H9 (cell line): ENCODE measurements around the gene P3H2. TPM values are rescaled to one million over a fixed set of nuclear protein-coding genes. Genes with fewer than 3 reads are reported as not detected.

ENCODE experiments used
- DNase-seq: peaks from one replicate; pipeline ENCODE4 v3.0.0-alpha.2; 2017
- H2AFZ ChIP-seq: one replicate; pipeline ENCODE4 v1.6.1; 2013; ENCODE audit warnings: mild to moderate bottlenecking, low read length, control low read depth, moderate library complexity
- H2AK5ac ChIP-seq: 2 replicates; pipeline ENCODE4 v1.6.1; 2013; ENCODE audit warnings: low read length, control low read depth, mixed read lengths; ENCODE audit not compliant: insufficient read length
- H2BK120ac ChIP-seq: one replicate; pipeline ENCODE4 v1.6.1; 2013; ENCODE audit warnings: low read depth, mild to moderate bottlenecking, low read length, control low read depth, inconsistent platforms; ENCODE audit not compliant: poor library complexity, severe bottlenecking
- H2BK12ac ChIP-seq: 2 replicates; pipeline ENCODE4 v1.6.1; 2013; ENCODE audit warnings: low read length, control low read depth, mixed read lengths, low read depth; ENCODE audit not compliant: insufficient read length
- H2BK15ac ChIP-seq: 2 replicates; pipeline ENCODE4 v1.6.1; 2013; ENCODE audit warnings: low read depth, low read length, control low read depth
- H2BK20ac ChIP-seq: one replicate; pipeline ENCODE4 v1.6.1; 2013; ENCODE audit warnings: low read depth, mild to moderate bottlenecking, low read length, control low read depth, inconsistent platforms; ENCODE audit not compliant: poor library complexity, severe bottlenecking
- H2BK5ac ChIP-seq: 2 replicates; pipeline ENCODE4 v1.6.1; 2013; ENCODE audit warnings: low read length, control low read depth, mixed read lengths; ENCODE audit not compliant: insufficient read length
- H3K14ac ChIP-seq: 2 replicates; pipeline ENCODE4 v1.6.1; 2013; ENCODE audit warnings: low read length, control low read depth; ENCODE audit not compliant: insufficient read depth
- H3K18ac ChIP-seq: 2 replicates; pipeline ENCODE4 v1.6.1; 2013; ENCODE audit warnings: low read depth, mild to moderate bottlenecking, mixed read lengths, low read length, control low read depth; ENCODE audit not compliant: insufficient read length
- H3K23ac ChIP-seq: 2 replicates; pipeline ENCODE4 v1.6.1; 2013; ENCODE audit warnings: low read length, control low read depth, mixed read lengths, low read depth; ENCODE audit not compliant: insufficient read length
- H3K23me2 ChIP-seq: 2 replicates; pipeline ENCODE4 v1.6.1; 2013; ENCODE audit warnings: low read depth, mild to moderate bottlenecking, mixed read lengths, low read length, control low read depth; ENCODE audit not compliant: insufficient read length, poor library complexity, severe bottlenecking
- H3K27ac ChIP-seq: 2 replicates; pipeline ENCODE4 v1.5.1; 2013; ENCODE audit warnings: low read length, control low read depth, mixed read lengths, low read depth; ENCODE audit not compliant: insufficient read length
- H3K27me3 ChIP-seq: 2 replicates; pipeline ENCODE4 v1.6.1; 2013; ENCODE audit warnings: low read length, control low read depth, inconsistent platforms; ENCODE audit not compliant: insufficient read depth
- H3K4ac ChIP-seq: 2 replicates; pipeline ENCODE4 v1.6.1; 2013; ENCODE audit warnings: low read depth, mild to moderate bottlenecking, control low read depth, inconsistent platforms, low read length, moderate library complexity
- H3K4me1 ChIP-seq: 2 replicates; pipeline ENCODE4 v1.6.1; 2013; ENCODE audit warnings: low read length, control low read depth, inconsistent platforms; ENCODE audit not compliant: insufficient read depth
- H3K4me2 ChIP-seq: 2 replicates; pipeline ENCODE4 v1.6.1; 2013; ENCODE audit warnings: low read length, control low read depth, mixed read lengths; ENCODE audit not compliant: insufficient read length, insufficient read depth
- H3K56ac ChIP-seq: 2 replicates; pipeline ENCODE4 v1.6.1; 2013; ENCODE audit warnings: low read depth, mild to moderate bottlenecking, mixed read lengths, low read length, control low read depth; ENCODE audit not compliant: insufficient read length
- H3K79me1 ChIP-seq: 2 replicates; pipeline ENCODE4 v1.6.1; 2013; ENCODE audit warnings: low read depth, mild to moderate bottlenecking, moderate library complexity, low read length, control low read depth, inconsistent platforms; ENCODE audit not compliant: insufficient read depth, poor library complexity, severe bottlenecking
- H3K79me2 ChIP-seq: 2 replicates; pipeline ENCODE4 v1.6.1; 2013; ENCODE audit warnings: low read length, control low read depth, inconsistent platforms; ENCODE audit not compliant: insufficient read depth
- H3K9ac ChIP-seq: 2 replicates; pipeline ENCODE4 v1.6.1; 2013; ENCODE audit warnings: low read length, control low read depth, mixed read lengths; ENCODE audit not compliant: insufficient read length; ENCODE audit errors: extremely low read depth
- H3K9me3 ChIP-seq: one replicate; pipeline ENCODE4 v1.6.1; 2013; ENCODE audit warnings: low read depth, low read length, inconsistent platforms; ENCODE audit not compliant: control insufficient read depth
- H3T11ph ChIP-seq: one replicate; pipeline ENCODE4 v1.6.1; 2013; ENCODE audit warnings: mild to moderate bottlenecking, low read length, control low read depth, inconsistent platforms
- H4K20me1 ChIP-seq: one replicate; pipeline ENCODE4 v1.6.1; 2013; ENCODE audit not compliant: control insufficient read depth, insufficient read length, insufficient read depth
- H4K5ac ChIP-seq: 2 replicates; pipeline ENCODE4 v1.6.1; 2013; ENCODE audit warnings: low read depth, mild to moderate bottlenecking, mixed read lengths, low read length, control low read depth; ENCODE audit not compliant: insufficient read length
- H4K8ac ChIP-seq: replicated peaks from 2 replicates; pipeline ENCODE4 v1.6.1; 2013; ENCODE audit warnings: low read length, control low read depth, mixed read lengths, low read depth; ENCODE audit not compliant: insufficient read length
- H4K91ac ChIP-seq: 2 replicates; pipeline ENCODE4 v1.6.1; 2013; ENCODE audit warnings: low read depth, mild to moderate bottlenecking, moderate library complexity, mixed read lengths, low read length, control low read depth; ENCODE audit not compliant: insufficient read length
- H3K27ac Mint-ChIP-seq, 3 experiments: 2 replicates in 2 of 3; 3 replicates in 1 of 3; pipeline ENCODE4 v1.8.0; 2020 to 2021; ENCODE audit warnings: mixed read lengths in 3 of 3, mild to moderate bottlenecking in 1 of 3, moderate library complexity in 1 of 3
- H3K27me3 Mint-ChIP-seq: 2 replicates; pipeline ENCODE4 v1.8.0; 2021; ENCODE audit warnings: low read depth, mild to moderate bottlenecking, moderate library complexity, mixed read lengths
- H3K36me3 Mint-ChIP-seq, 3 experiments: 2 replicates in 2 of 3; 3 replicates in 1 of 3; pipeline ENCODE4 v1.8.0; 2020 to 2021; ENCODE audit warnings: low read depth in 3 of 3, mixed read lengths in 3 of 3; ENCODE audit not compliant: insufficient read depth in 1 of 3
- H3K4me1 Mint-ChIP-seq, 2 experiments: 2 replicates each; pipeline ENCODE4 v1.8.0; 2020; ENCODE audit warnings: mixed read lengths in 2 of 2
- H3K4me3 Mint-ChIP-seq, 2 experiments: 2 replicates in 1 of 2; 3 replicates in 1 of 2; pipeline ENCODE4 v1.8.0; 2020 to 2021; ENCODE audit warnings: mild to moderate bottlenecking in 2 of 2, mixed read lengths in 2 of 2, moderate library complexity in 1 of 2
- H3K9me3 Mint-ChIP-seq, 2 experiments: 2 replicates in 1 of 2; 3 replicates in 1 of 2; pipeline ENCODE4 v1.8.0; 2020; ENCODE audit warnings: mild to moderate bottlenecking in 2 of 2, mixed read lengths in 2 of 2, moderate library complexity in 1 of 2
- WGBS: extraction: QIAGEN DNeasy Blood & Tissue Kit; methylation state at CpG from one replicate; pipeline ENCODE4 v1.1.7; 2013; ENCODE audit warnings: missing lambda C conversion rate, low lambda C conversion rate, mixed read lengths; ENCODE audit not compliant: insufficient read length; ENCODE audit errors: extremely low coverage; 5-methylcytosine and 5-hydroxymethylcytosine counted together
- total RNA-seq: library from RNA; stranded (reverse); gene quantifications from 2 replicates; pipeline ENCODE4 v1.2.1, GENCODE V29; 2021
- TF ChIP-seq, protein P1 (sequence below): fragments of 200-600 bp; sonication (generic); conservative IDR thresholded peaks from 3 replicates; pipeline ENCODE4 v1.8.0; 2021; ENCODE audit warnings: antibody characterized with exemption, mild to moderate bottlenecking

Gene P3H2
- total RNA-seq, 1 experiment from 2014 or later = 41.5 TPM

DNA sequence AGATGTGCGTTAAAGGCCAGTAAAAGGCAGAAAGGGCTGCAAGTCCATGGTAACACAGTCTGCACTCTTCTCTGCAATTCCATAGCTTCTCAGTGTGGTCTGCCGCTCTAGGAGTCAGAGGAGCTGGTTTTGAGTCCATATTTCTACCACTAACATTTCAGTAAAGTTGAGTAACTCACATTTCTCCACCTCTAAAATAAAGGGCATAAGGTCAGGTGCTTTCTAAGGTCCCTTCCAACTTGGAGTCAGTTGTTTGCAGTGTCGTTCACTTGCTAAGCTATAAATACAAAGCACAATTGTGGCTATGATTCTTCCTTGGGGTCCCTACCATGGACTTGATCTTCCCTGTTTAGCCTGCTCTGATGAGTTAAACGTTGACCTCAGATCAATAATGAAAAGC is 171.1 kb downstream of the P3H2 start:
- WGBS = no CpG with 5 or more reads among the region's 4 CpGs

More for the DNA sequence above, 171.1 kb downstream of the P3H2 start:
- Histone ChIP-seq H3K9ac (no peak overlapping the region), H3K79me2 (no peaks in the 10 kb centered on the region), H4K91ac (no peak overlapping the region), H2BK120ac (no peak overlapping the region), H4K5ac (no peak overlapping the region), H2BK12ac (no peak overlapping the region), H2AFZ (no peak overlapping the region), H3K23ac (no peak overlapping the region), H3K23me2 (no peaks in the 10 kb centered on the region), H3K9me3 (no peaks in the 10 kb centered on the region), H2BK15ac (no peak overlapping the region), H3K27ac (no peak overlapping the region), H4K8ac (no peak overlapping the region), H2BK20ac (no peak overlapping the region), H3K4me2 (no peak overlapping the region), H3K27me3 (no peaks in the 10 kb centered on the region), H3K4ac (no peak overlapping the region), H3K4me1 (no peaks in the 10 kb centered on the region), H2BK5ac (no peak overlapping the region), H3K56ac (no peak overlapping the region), H3K79me1 (no peaks in the 10 kb centered on the region), H4K20me1 (no peaks in the 10 kb centered on the region), H2AK5ac (no peak overlapping the region), H3K18ac (no peak overlapping the region), H3T11ph (no peak overlapping the region), H3K14ac (no peak overlapping the region)
- Mint-ChIP-seq H3K36me3 (no peaks in the 10 kb centered on the region), H3K27ac (no peak overlapping the region; a peak in 1 of 7 replicates), H3K4me1 (no peaks in the 10 kb centered on the region), H3K9me3 (no peaks in the 10 kb centered on the region), H3K27me3 (no peaks in the 10 kb centered on the region), H3K4me3 (no peak overlapping the region)
- DNase-seq = no peak
- TF ChIP-seq, protein P1, sequence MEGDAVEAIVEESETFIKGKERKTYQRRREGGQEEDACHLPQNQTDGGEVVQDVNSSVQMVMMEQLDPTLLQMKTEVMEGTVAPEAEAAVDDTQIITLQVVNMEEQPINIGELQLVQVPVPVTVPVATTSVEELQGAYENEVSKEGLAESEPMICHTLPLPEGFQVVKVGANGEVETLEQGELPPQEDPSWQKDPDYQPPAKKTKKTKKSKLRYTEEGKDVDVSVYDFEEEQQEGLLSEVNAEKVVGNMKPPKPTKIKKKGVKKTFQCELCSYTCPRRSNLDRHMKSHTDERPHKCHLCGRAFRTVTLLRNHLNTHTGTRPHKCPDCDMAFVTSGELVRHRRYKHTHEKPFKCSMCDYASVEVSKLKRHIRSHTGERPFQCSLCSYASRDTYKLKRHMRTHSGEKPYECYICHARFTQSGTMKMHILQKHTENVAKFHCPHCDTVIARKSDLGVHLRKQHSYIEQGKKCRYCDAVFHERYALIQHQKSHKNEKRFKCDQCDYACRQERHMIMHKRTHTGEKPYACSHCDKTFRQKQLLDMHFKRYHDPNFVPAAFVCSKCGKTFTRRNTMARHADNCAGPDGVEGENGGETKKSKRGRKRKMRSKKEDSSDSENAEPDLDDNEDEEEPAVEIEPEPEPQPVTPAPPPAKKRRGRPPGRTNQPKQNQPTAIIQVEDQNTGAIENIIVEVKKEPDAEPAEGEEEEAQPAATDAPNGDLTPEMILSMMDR = no peak
